ENCODE measurements around the gene UNC79. TPM values are rescaled to one million over a fixed set of nuclear protein-coding genes. Genes with fewer than 3 reads are reported as not detected.
"Not testable (repeated sequence)": the region's sequence is repeated elsewhere in the genome, so short reads cannot be mapped to it uniquely, and the experiment has no call there.

Gene UNC79
- total and polyA plus RNA-seq, 7 donors, result 0.03 to 0.88 (median 0.44) TPM

- no peak for DNase-seq
- H3K4me3 ChIP-seq, result no peak overlapping the region
- TF ChIP-seq CTCF (IDR thresholded peaks at IDR 0.05), result no peak
- ATAC-seq, result no peak
- intact Hi-C loops (cut with DNase I), result no loop called here
- H3K27ac ChIP-seq, result no peak overlapping the region
- H3K36me3 ChIP-seq (ENCODE audit: insufficient read depth in 1 of 2, low read depth in 1 of 2), result no peaks in the 10 kb centered on the region
- no peaks in the 10 kb centered on the region for H3K9me3 ChIP-seq
- no peaks in the 10 kb centered on the region for H3K27me3 ChIP-seq (ENCODE audit: insufficient read depth in 3 of 3, low read length in 2 of 3)
- H3K4me1 ChIP-seq, result no peaks in the 10 kb centered on the region
These were observed 50.1 kb downstream of the UNC79 start for GRCh38 chr14:93480867-93481266.

GRCh38 chr14:93481758-93482157 is 51.0 kb downstream of the UNC79 start:
- TF ChIP-seq CTCF (IDR thresholded peaks at IDR 0.05), result no peak
- Histone ChIP-seq H3K36me3 (ENCODE audit: insufficient read depth in 1 of 2, low read depth in 1 of 2) (no peaks in the 10 kb centered on the region), H3K27ac (no peak overlapping the region), H3K27me3 (ENCODE audit: insufficient read depth in 3 of 3, low read length in 2 of 3) (no peaks in the 10 kb centered on the region), H3K9me3 (no peaks in the 10 kb centered on the region), H3K4me3 (no peak overlapping the region), H3K4me1 (no peaks in the 10 kb centered on the region)
- WGBS, 3 donors, result 56 to 67% (median 59%) methylated on average over 2 of the region's 2 CpGs
- ATAC-seq, result no peak
- intact Hi-C loops (cut with DNase I), result no loop called here
- DNase-seq, result no peak

- ATAC-seq (no peak), DNase-seq (no peak)
- Histone ChIP-seq H3K4me3 (no peak overlapping the region), H3K27ac (no peak overlapping the region), H3K36me3 (ENCODE audit: insufficient read depth in 1 of 2, low read depth in 1 of 2) (no peaks in the 10 kb centered on the region), H3K9me3 (no peaks in the 10 kb centered on the region), H3K4me1 (no peaks in the 10 kb centered on the region), H3K27me3 (ENCODE audit: insufficient read depth in 3 of 3, low read length in 2 of 3) (no peaks in the 10 kb centered on the region)
- TF ChIP-seq CTCF (IDR thresholded peaks at IDR 0.05), result no peak
- intact Hi-C loops (cut with DNase I), result no loop called here
- WGBS, 3 donors, result 21 to 41% (median 27%) methylated on average over 1 of the region's 1 CpG
These were observed 59.3 kb downstream of the UNC79 start for GRCh38 chr14:93490001-93490400.

- Histone ChIP-seq H3K27me3 (ENCODE audit: insufficient read depth in 3 of 3, low read length in 2 of 3) (no peaks in the 10 kb centered on the region), H3K9me3 (no peaks in the 10 kb centered on the region), H3K36me3 (ENCODE audit: insufficient read depth in 1 of 2, low read depth in 1 of 2) (no peaks in the 10 kb centered on the region), H3K4me1 (no peaks in the 10 kb centered on the region), H3K27ac (no peak overlapping the region), H3K4me3 (no peak overlapping the region)
- DNase-seq (no peak), ATAC-seq (no peak)
- intact Hi-C loops (cut with DNase I), result no loop called here
- 53 to 63% (median 58%) methylated on average over 5 of the region's 5 CpGs for WGBS, 3 donors
- no peak for TF ChIP-seq CTCF (IDR thresholded peaks at IDR 0.05)
These were observed 62.3 kb downstream of the UNC79 start for GRCh38 chr14:93493054-93493453.

GRCh38 chr14:93493622-93494021 is 62.9 kb downstream of the UNC79 start:
- H3K4me3 ChIP-seq; DNase-seq; H3K4me1 ChIP-seq; H3K27me3 ChIP-seq (ENCODE audit: insufficient read depth in 3 of 3, low read length in 2 of 3); intact Hi-C loops (cut with DNase I); H3K36me3 ChIP-seq (ENCODE audit: insufficient read depth in 1 of 2, low read depth in 1 of 2); ATAC-seq; H3K9me3 ChIP-seq; H3K27ac ChIP-seq: not testable (repeated sequence)
- 44 to 91% (median 79%) methylated on average over 1 to 2 of the region's 2 CpGs for WGBS, 3 donors
